Neuronal stem cell (in vitro differentiated cells): ENCODE data around the gene BICDL1. TPM values are rescaled to one million over a fixed set of nuclear protein-coding genes. Genes with fewer than 3 reads are reported as not detected.

Experiments used
- DNase-seq: peaks from one replicate; pipeline ENCODE4 v3.0.0-alpha.2; 2013; ENCODE audit warnings: low spot score
- H2AFZ ChIP-seq: one replicate; pipeline ENCODE4 v1.6.1; 2013; ENCODE audit warnings: mild to moderate bottlenecking, low read length, inconsistent platforms
- H2AK5ac ChIP-seq: 2 replicates; pipeline ENCODE4 v1.6.1; 2013; ENCODE audit warnings: low read depth, mild to moderate bottlenecking, inconsistent platforms, low read length, moderate library complexity, mixed read lengths
- H2BK120ac ChIP-seq: 2 replicates; pipeline ENCODE4 v1.6.1; 2013; ENCODE audit warnings: low read depth, mild to moderate bottlenecking, inconsistent platforms, low read length, moderate library complexity, mixed read lengths
- H2BK12ac ChIP-seq: one replicate; pipeline ENCODE4 v1.6.1; 2013; ENCODE audit warnings: low read length, inconsistent platforms
- H2BK15ac ChIP-seq: 2 replicates; pipeline ENCODE4 v1.6.1; 2013; ENCODE audit warnings: mild to moderate bottlenecking, low read length, inconsistent platforms, mixed read lengths
- H2BK5ac ChIP-seq: one replicate; pipeline ENCODE4 v1.6.1; 2013; ENCODE audit warnings: inconsistent platforms, mild to moderate bottlenecking, low read length, moderate library complexity
- H3K14ac ChIP-seq: one replicate; pipeline ENCODE4 v1.6.1; 2013; ENCODE audit warnings: low read length, inconsistent platforms
- H3K18ac ChIP-seq: 2 replicates; pipeline ENCODE4 v1.6.1; 2013; ENCODE audit warnings: low read length, inconsistent platforms
- H3K23ac ChIP-seq: 2 replicates; pipeline ENCODE4 v1.6.1; 2013; ENCODE audit warnings: low read depth, mild to moderate bottlenecking, mixed read lengths, low read length, inconsistent platforms; ENCODE audit not compliant: poor library complexity
- H3K27ac ChIP-seq: replicated peaks from 3 replicates; pipeline ENCODE4 v1.5.1; 2013; ENCODE audit warnings: low read length, inconsistent platforms
- H3K27me3 ChIP-seq, 3 experiments: 2 replicates each; pipeline ENCODE4 v1.6.1; 2013; ENCODE audit warnings: low read length in 3 of 3, mild to moderate bottlenecking in 2 of 3, inconsistent platforms in 1 of 3, low read depth in 1 of 3, mixed read lengths in 1 of 3, moderate library complexity in 1 of 3; ENCODE audit not compliant: control insufficient read depth in 3 of 3, insufficient read depth in 3 of 3
- H3K36me3 ChIP-seq, 2 donors: replicated peaks in 1 of 2; 2 replicates each; pipeline ENCODE4 v1.6.1; 2013; ENCODE audit warnings: low read length in 2 of 2; ENCODE audit not compliant: control insufficient read depth in 2 of 2, insufficient read depth in 2 of 2
- H3K4ac ChIP-seq: 2 replicates; pipeline ENCODE4 v1.6.1; 2013; ENCODE audit warnings: inconsistent platforms, mild to moderate bottlenecking, low read length, moderate library complexity
- H3K4me1 ChIP-seq, 2 donors: 1 replicate in 1 of 2; 2 replicates in 1 of 2; pipeline ENCODE4 v1.6.1; 2013; ENCODE audit warnings: low read length in 2 of 2, low read depth in 1 of 2; ENCODE audit not compliant: control insufficient read depth in 2 of 2, insufficient read depth in 1 of 2
- H3K4me2 ChIP-seq: one replicate; pipeline ENCODE4 v1.6.1; 2013; ENCODE audit warnings: mild to moderate bottlenecking, low read length, inconsistent platforms; ENCODE audit not compliant: insufficient read depth, poor library complexity, severe bottlenecking
- H3K4me3 ChIP-seq, 2 donors: 2 replicates each; pipeline ENCODE4 v1.5.1; 2013; ENCODE audit warnings: low read length in 2 of 2, mild to moderate bottlenecking in 2 of 2, inconsistent platforms in 1 of 2, moderate library complexity in 1 of 2
- H3K79me1 ChIP-seq: one replicate; pipeline ENCODE4 v1.6.1; 2013; ENCODE audit warnings: low read depth, mild to moderate bottlenecking, inconsistent platforms, low read length, moderate library complexity
- H3K9ac ChIP-seq: one replicate; pipeline ENCODE4 v1.6.1; 2013; ENCODE audit warnings: mild to moderate bottlenecking, low read depth, low read length, inconsistent platforms; ENCODE audit not compliant: poor library complexity
- H3K9me3 ChIP-seq, 2 donors: replicated peaks in 1 of 2; 2 replicates each; pipeline versions ENCODE3 to v1.6.1; 2013; ENCODE audit warnings: low read length in 2 of 2, mild to moderate bottlenecking in 2 of 2, inconsistent platforms in 1 of 2, low read depth in 1 of 2, mixed read lengths in 1 of 2, moderate library complexity in 1 of 2; ENCODE audit not compliant: control insufficient read depth in 2 of 2, insufficient read depth in 1 of 2
- H4K8ac ChIP-seq: one replicate; pipeline ENCODE4 v1.6.1; 2013; ENCODE audit warnings: low read depth, mild to moderate bottlenecking, inconsistent platforms, low read length, moderate library complexity
- H4K91ac ChIP-seq: one replicate; pipeline ENCODE4 v1.6.1; 2013; ENCODE audit warnings: low read length, low read depth, mild to moderate bottlenecking, inconsistent platforms; ENCODE audit not compliant: poor library complexity
- WGBS, 2 donors: extraction: QIAGEN DNeasy Blood & Tissue Kit; methylation state at CpG; one replicate each; pipeline ENCODE4 v1.1.7; 2013; ENCODE audit warnings: missing lambda C conversion rate in 2 of 2, mixed read lengths in 1 of 2; ENCODE audit not compliant: insufficient read length in 2 of 2, insufficient replicate concordance in 1 of 2; ENCODE audit errors: extremely low coverage in 2 of 2; 5-methylcytosine and 5-hydroxymethylcytosine counted together
- polyA plus RNA-seq, 2 experiments: library from polyadenylated mRNA; stranded (reverse); fragments of 200-250 nt; gene quantifications; one replicate each; pipeline ENCODE4 v1.2.3, GENCODE V29; 2013

BICDL1 gene
- polyA plus RNA-seq (2013, experiment 1 of 2), result 1.1 TPM
- polyA plus RNA-seq (2013, experiment 2 of 2), result 0.94 TPM

GRCh38 chr12:119988472-119989360 lies at the start of gene BICDL1:
TSS of gene BICDL1 (plus strand) at chr12:119989236. CDS start at chr12:119989869, 633 bp downstream.
- Histone ChIP-seq H3K9ac (peak within 1 kb of the TSS; percentile 81), H3K27me3 (peaks cover 2 to 61% (median 11%) of the 10 kb centered on the region in 3 experiments), H3K79me1 (no peaks in the 10 kb centered on the region)

GRCh38 chr12:119940897-119941296 lies 48.1 kb upstream of the BICDL1 start:
- H2AK5ac ChIP-seq, result no peak overlapping the region
- H3K27ac ChIP-seq, result no peak overlapping the region
- no peak overlapping the region for H2BK12ac ChIP-seq
- H3K79me1 ChIP-seq, result no peaks in the 10 kb centered on the region
- H3K9ac ChIP-seq, result no peak overlapping the region
- no peak overlapping the region for H2BK15ac ChIP-seq
- no peak for DNase-seq
- no peak overlapping the region for H2BK5ac ChIP-seq
- H3K4me3 ChIP-seq, result no peak overlapping the region
- H4K8ac ChIP-seq, result no peak overlapping the region
- no peaks in the 10 kb centered on the region for H3K4me1 ChIP-seq
- no peak overlapping the region for H2AFZ ChIP-seq
- H2BK120ac ChIP-seq, result no peak overlapping the region
- WGBS, 2 donors, result no CpG with 5 or more reads among the region's 5 CpGs
- no peak overlapping the region for H3K18ac ChIP-seq
- no peak overlapping the region for H3K4me2 ChIP-seq
- no peak overlapping the region for H3K23ac ChIP-seq
- H3K27me3 ChIP-seq, result no peaks in the 10 kb centered on the region
- H3K9me3 ChIP-seq, result no peaks in the 10 kb centered on the region
- no peak overlapping the region for H4K91ac ChIP-seq
- no peak overlapping the region for H3K14ac ChIP-seq
- no peaks in the 10 kb centered on the region for H3K36me3 ChIP-seq
- no peak overlapping the region for H3K4ac ChIP-seq

More at GRCh38 chr12:119988472-119989360, at the start of gene BICDL1:
- no peak within 1 kb of the TSS for H2AK5ac ChIP-seq
- H2BK15ac ChIP-seq, result no peak within 1 kb of the TSS
- H3K23ac ChIP-seq, result peak within 1 kb of the TSS; percentile 8
- H3K18ac ChIP-seq, result peak within 1 kb of the TSS; percentile 27
- H3K14ac ChIP-seq, result no peak within 1 kb of the TSS
- peak within 1 kb of the TSS; percentile 71 to 89 for H3K4me3 ChIP-seq
- no peak within 1 kb of the TSS for H3K4ac ChIP-seq
- no peak within 1 kb of the TSS for H2BK12ac ChIP-seq
- no peak within 1 kb of the TSS for H2BK5ac ChIP-seq
- peak within 1 kb of the TSS; percentile 91 for H3K4me2 ChIP-seq
- H4K91ac ChIP-seq, result no peak within 1 kb of the TSS
- no peak within 1 kb of the TSS for H2BK120ac ChIP-seq
- H3K27ac ChIP-seq, result peak within 1 kb of the TSS; percentile 61
- DNase-seq, result peak; percentile 77
- H3K4me1 ChIP-seq, result peaks cover 4 to 6% of the 10 kb centered on the region in 2 donors
- peak within 1 kb of the TSS; percentile 98 for H2AFZ ChIP-seq
- H3K36me3 ChIP-seq, result no peaks in the 10 kb centered on the region
- no peaks in the 10 kb centered on the region for H3K9me3 ChIP-seq
- no CpG with 5 or more reads among the region's 94 CpGs for WGBS, 2 donors
- H4K8ac ChIP-seq, result no peak within 1 kb of the TSS

- Histone ChIP-seq H3K23ac (no peak overlapping the region), H2AK5ac (no peak overlapping the region), H2BK120ac (no peak overlapping the region), H3K9me3 (no peaks in the 10 kb centered on the region), H2BK15ac (no peak overlapping the region), H3K14ac (no peak overlapping the region), H3K18ac (no peak overlapping the region), H2BK5ac (no peak overlapping the region), H3K4ac (no peak overlapping the region), H3K27me3 (no peaks in the 10 kb centered on the region), H3K4me2 (no peak overlapping the region), H3K9ac (peak overlapping the region; percentile 34), H4K91ac (no peak overlapping the region), H2BK12ac (no peak overlapping the region), H3K79me1 (no peaks in the 10 kb centered on the region), H4K8ac (peak overlapping the region; percentile 49), H3K4me3 (no peak overlapping the region), H2AFZ (no peak overlapping the region), H3K36me3 (no peaks in the 10 kb centered on the region), H3K27ac (no peak overlapping the region), H3K4me1 (no peaks in the 10 kb centered on the region)
- no peak for DNase-seq
- whole genome bisulfite sequencing, 2 donors, result no CpG with 5 or more reads among the region's 7 CpGs
Measured at GRCh38 chr12:119942386-119942785, 46.6 kb upstream of the BICDL1 start.

GRCh38 chr12:119946213-119946612 lies 42.8 kb upstream of the BICDL1 start:
- Histone ChIP-seq H3K27me3 (no peaks in the 10 kb centered on the region), H3K4me2 (no peak overlapping the region), H4K8ac (no peak overlapping the region), H3K36me3 (no peaks in the 10 kb centered on the region), H3K4ac (no peak overlapping the region), H3K14ac (no peak overlapping the region), H2AK5ac (no peak overlapping the region), H3K79me1 (no peaks in the 10 kb centered on the region), H2BK12ac (no peak overlapping the region), H3K4me1 (no peaks in the 10 kb centered on the region), H2BK5ac (no peak overlapping the region), H3K9me3 (no peaks in the 10 kb centered on the region), H2BK120ac (no peak overlapping the region), H4K91ac (no peak overlapping the region), H2AFZ (no peak overlapping the region), H3K9ac (no peak overlapping the region), H2BK15ac (no peak overlapping the region), H3K18ac (no peak overlapping the region), H3K23ac (no peak overlapping the region), H3K4me3 (no peak overlapping the region), H3K27ac (no peak overlapping the region)
- no peak for DNase-seq
- WGBS, 2 donors, result no CpG with 5 or more reads among the region's 6 CpGs
